NCI-H146 treated with DMSO at 0.1 percent for 48 hours (cell line): ENCODE data around the gene IFFO2.

Experiments
- DNase-seq: peaks from one replicate; lab custom pipeline; 2025; ENCODE audit not compliant: unreplicated experiment; lab: John Stamatoyannopoulos, UW

IFFO2 gene

GRCh38 chr1:18938008-18938706 is 18.3 kb downstream of the IFFO2 start:
- DNase-seq, result no peak

GRCh38 chr1:18937539-18937938 is 18.9 kb downstream of the IFFO2 start:
- no peak for DNase-seq

- no peak for DNase-seq
Observed at GRCh38 chr1:18936814-18937481, 19.5 kb downstream of the IFFO2 start.

GRCh38 chr1:18936471-18936813 is 20.0 kb downstream of the IFFO2 start:
- DNase-seq, result no peak

DNA sequence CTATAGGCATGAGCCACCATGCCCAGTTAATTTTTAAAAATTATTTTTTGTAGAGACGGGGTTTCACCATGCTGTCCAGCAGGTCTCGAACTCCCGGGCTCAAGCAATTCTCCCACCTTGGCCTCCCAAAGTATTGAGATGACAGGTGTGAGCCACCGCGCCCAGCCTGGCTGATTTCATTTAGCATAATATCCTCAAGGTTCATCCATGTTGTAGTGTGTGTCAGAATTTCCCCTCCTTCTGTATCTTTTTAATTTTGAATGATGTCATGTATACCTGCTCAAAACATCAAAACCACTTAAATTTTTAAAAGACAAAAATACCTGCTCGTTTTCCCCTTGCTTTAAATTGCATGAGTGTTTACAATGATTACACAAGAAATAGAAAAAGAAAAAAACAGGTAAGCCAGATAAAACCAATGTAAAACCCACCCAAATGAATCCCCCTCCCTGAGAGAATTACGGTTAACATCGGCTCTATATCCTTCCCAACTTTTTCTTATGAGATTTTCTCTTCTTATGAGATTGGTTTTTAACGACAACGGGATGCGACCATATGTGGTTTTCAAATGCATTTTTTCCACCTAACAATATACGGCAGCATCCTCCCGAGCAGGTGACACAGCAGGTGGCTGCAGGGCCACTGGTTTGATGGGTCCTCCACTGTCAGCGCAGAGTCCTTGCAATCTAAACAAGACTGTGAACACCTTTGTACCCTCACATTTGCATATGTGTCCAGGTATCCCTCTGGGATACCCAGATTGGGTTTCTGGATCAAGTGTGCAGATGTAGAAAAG is 22.1 kb downstream of the IFFO2 start:
- DNase-seq, result peak; percentile 8

GRCh38 chr1:18932879-18933278 is 23.6 kb downstream of the IFFO2 start:
- DNase-seq, result no peak

DNA sequence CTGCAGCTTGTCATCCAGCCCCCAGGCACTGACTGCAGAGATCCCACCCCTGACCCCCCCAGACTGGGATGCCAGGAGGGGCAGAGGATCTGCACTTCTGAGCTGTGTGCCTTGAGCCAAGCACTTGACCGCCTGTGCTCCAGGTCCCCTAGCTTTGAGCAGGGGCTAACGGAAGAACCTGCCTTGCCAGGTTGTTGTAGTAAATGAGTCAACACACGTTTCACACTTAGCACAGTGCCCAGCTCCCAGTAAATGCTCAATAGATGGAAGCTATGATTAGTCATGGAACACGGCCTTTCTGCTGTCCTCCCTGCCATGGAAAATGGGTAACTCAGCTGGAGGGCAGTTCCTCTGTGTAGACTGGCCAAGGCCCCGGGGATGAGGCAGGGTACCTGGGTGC is 24.1 kb downstream of the IFFO2 start:
- DNase-seq, result no peak

GRCh38 chr1:18931730-18932129 is 24.7 kb downstream of the IFFO2 start:
- no peak for DNase-seq

DNA sequence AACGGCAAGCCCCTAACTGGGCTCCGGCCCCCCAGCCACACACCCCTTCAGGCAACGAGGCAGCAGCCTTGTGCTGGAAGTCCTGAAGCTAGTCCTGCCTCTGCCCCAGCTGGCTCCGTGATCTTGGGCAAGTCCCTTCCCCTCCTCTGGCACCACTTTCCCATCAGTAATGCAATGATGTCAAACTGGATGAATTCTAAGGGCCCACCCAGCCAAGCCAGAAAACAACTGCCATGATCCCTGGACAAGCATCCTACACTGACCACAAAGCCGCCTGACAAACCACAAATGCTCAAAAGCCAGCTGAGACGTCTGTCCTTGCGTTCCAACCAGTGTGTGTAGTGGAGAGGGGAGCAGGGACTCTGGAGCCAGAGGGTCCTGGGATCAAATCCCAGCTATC is 26.8 kb downstream of the IFFO2 start:
- no peak for DNase-seq

DNA sequence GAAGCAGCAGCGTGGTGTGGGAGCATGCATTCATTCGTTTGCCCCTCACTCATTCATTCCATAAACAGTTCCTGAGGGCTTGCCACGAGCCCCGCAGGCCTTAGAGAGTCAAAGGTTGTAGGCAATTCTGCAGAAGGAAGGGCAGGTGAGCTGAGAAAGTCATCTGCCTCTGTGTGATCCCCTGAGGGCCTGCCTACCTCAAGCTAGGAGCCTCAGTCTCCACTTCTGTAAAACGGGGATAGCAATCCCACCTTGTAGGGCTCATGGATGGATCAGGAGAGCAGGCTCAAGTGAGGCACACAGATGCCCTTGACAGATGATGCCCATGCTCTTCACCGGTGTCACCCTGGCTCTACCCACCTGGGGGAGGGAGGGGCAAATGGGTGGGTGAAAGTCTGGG is 27.5 kb downstream of the IFFO2 start:
- DNase-seq, result no peak

- no peak for DNase-seq
Observed at GRCh38 chr1:18928406-18928805, 28.1 kb downstream of the IFFO2 start.

- DNase-seq, result no peak
Observed at GRCh38 chr1:18927654-18928272, 28.7 kb downstream of the IFFO2 start.

- no peak for DNase-seq
Observed at GRCh38 chr1:18927082-18927653, 29.3 kb downstream of the IFFO2 start.

DNA sequence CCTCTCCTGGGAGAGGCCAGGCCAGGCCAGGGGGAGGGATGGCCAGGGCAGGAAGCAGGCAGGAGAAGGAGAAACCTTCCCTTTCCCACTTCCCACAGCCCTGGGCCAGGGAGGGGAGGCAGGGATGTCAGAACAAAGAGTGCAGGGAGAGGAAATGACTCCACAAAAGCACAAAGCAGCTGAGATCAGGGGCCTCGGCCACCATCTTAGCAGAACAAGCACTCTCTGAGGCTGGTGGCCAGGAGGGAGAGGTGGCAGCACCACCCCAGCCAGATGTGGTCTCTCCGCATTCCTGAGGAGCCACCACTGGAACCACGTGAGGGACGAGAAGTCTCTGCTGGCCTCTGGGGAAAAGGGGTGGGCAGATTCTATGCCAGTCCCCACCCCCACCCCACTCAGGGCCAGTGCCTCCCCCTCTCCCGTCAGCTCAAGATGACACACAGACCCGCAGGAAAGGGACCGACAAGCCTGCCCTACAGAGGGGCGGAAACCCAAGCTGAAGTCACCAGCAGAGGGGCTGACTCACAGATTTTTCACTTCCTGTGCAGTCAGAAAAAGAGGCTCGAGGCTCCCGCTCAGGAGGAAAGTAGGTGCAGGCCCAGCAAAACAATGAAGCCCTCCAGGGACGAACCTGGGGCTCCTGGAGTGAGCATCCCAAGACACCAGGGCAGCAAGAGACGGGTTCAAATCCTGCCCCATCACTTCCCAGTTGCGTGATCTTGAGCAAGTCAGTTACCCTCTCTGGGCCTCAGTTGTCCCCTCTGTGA is 30.0 kb downstream of the IFFO2 start:
- DNase-seq, result no peak

GRCh38 chr1:18925279-18925678 is 31.2 kb downstream of the IFFO2 start:
- no peak for DNase-seq

DNA sequence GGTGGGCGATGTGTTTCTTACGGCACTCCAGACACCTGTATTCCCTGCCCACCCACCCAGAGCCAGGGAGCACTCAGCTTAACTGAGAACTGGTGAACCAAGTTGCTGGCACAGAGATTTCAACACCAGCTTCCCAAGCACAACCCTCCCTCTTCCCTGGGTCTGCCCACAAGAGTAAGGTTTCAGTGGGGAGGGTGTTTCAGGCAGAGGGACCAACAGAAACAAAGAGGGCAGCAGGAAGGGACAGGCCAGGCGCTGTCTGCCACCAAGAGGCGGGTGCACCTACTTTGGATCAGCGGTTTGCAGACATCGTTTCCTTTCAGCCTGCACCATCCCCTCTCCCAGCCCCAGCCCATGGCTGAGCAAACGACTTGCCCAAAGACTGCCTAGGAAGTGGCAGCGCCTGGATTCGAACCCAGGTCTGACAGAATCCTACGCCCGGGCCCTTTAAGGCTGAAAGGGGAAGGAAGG is 32.2 kb downstream of the IFFO2 start:
- no peak for DNase-seq

- no peak for DNase-seq
Observed at GRCh38 chr1:18923756-18924211, 32.7 kb downstream of the IFFO2 start.

- no peak for DNase-seq
Observed at GRCh38 chr1:18922848-18923755, 33.4 kb downstream of the IFFO2 start.

DNA sequence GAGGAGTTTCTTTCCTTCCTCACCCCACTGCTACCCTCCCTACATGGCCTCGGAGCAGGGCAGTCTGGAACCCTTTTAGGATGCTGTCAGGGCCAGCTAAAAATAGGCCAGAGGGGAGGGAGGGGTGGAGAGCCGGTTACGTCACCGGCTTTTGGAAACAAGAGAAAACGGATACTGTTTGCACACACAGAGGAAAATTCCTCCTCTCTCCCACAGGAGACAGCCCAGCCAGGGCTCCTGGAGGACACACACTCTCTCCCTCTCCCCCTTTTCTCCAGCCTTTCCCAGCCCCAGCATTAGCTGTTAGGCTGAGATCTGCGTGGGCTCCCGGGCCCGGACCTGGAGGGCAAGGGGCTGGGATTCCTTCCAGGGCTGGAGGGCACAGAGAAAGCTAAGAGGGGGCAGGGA is 34.2 kb downstream of the IFFO2 start:
- DNase-seq, result no peak
